Gastroesophageal sphincter (tissue), 3 donors: ENCODE measurements around the gene KIF26B.

Experiments used
- EP300 ChIP-seq: sonication (generic); formaldehyde crosslinking; IDR thresholded peaks from one replicate; pipeline ENCODE4 v1.6.1; 2017; ENCODE audit warnings: antibody characterized with exemption, mild to moderate bottlenecking
- POLR2A ChIP-seq, 2 donors: fragments of 450-650 bp; IDR thresholded peaks; one replicate each; pipeline ENCODE4 v1.6.1; 2017; ENCODE audit warnings: antibody characterized with exemption in 2 of 2, mild to moderate bottlenecking in 2 of 2, moderate library complexity in 1 of 2
- POLR2AphosphoS5 ChIP-seq: sonication (generic); formaldehyde crosslinking; IDR thresholded peaks from one replicate; pipeline ENCODE4 v1.6.1; 2017; ENCODE audit warnings: antibody characterized with exemption
- TF ChIP-seq, protein P1 (sequence below), 4 experiments: fragments of 200-600 bp in 2 of 4; fragments of 450-650 bp in 2 of 4; sonication (generic) in 1 of 4; IDR thresholded peaks; one replicate each; pipeline ENCODE4 v1.5.1; 2017 to 2019; ENCODE audit warnings: antibody characterized with exemption in 4 of 4, mild to moderate bottlenecking in 2 of 4, moderate library complexity in 2 of 4

DNA sequence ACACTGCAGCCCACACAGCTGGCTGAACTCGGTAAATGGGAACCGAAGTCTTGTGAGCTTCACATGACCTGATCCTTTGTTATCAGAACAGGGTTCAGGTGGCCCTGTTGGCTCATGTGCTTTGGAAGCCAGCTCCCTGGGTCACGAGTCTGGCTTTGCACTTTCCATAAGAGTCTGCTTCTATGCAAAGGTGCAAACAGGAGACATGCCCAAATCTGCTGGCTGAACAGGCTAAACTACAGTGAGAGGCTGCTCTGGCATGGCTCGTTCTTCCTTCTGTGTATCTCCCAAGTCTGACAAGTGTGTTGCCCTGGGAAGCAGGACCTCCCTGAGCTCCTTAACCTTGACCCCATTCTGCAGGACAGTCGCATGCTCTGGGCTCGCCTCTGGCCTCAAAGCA, 549.6 kb downstream of the KIF26B start:
- TF ChIP-seq, protein P1, sequence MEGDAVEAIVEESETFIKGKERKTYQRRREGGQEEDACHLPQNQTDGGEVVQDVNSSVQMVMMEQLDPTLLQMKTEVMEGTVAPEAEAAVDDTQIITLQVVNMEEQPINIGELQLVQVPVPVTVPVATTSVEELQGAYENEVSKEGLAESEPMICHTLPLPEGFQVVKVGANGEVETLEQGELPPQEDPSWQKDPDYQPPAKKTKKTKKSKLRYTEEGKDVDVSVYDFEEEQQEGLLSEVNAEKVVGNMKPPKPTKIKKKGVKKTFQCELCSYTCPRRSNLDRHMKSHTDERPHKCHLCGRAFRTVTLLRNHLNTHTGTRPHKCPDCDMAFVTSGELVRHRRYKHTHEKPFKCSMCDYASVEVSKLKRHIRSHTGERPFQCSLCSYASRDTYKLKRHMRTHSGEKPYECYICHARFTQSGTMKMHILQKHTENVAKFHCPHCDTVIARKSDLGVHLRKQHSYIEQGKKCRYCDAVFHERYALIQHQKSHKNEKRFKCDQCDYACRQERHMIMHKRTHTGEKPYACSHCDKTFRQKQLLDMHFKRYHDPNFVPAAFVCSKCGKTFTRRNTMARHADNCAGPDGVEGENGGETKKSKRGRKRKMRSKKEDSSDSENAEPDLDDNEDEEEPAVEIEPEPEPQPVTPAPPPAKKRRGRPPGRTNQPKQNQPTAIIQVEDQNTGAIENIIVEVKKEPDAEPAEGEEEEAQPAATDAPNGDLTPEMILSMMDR (IDR thresholded peaks at IDR 0.05), result no peak
- TF ChIP-seq POLR2A (IDR thresholded peaks at IDR 0.05) (no peak), POLR2AphosphoS5 (no peak), EP300 (no peak)
